Measurements from ENCODE around the gene RBP5.

- TF ChIP-seq, protein P1, sequence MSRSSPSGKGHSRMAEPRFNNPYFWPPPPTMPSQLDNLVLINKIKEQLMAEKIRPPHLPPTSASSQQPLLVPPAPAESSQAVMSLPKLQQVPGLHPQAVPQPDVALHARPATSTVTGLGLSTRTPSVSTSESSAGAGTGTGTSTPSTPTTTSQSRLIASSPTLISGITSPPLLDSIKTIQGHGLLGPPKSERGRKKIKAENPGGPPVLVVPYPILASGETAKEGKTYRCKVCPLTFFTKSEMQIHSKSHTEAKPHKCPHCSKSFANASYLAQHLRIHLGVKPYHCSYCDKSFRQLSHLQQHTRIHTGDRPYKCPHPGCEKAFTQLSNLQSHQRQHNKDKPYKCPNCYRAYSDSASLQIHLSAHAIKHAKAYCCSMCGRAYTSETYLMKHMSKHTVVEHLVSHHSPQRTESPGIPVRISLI (tag by site-specific recombination; IDR thresholded peaks at IDR 0.05) = no peak
- TF ChIP-seq CTCF (tag by site-specific recombination; IDR thresholded peaks at IDR 0.05) = no peak
- no peak for TF ChIP-seq ZNF248 (tag by site-specific recombination; IDR thresholded peaks at IDR 0.05)
- no peak for TF ChIP-seq ZNF174 (tag by site-specific recombination; IDR thresholded peaks at IDR 0.05)
- TF ChIP-seq ZFP37 (tag by site-specific recombination; IDR thresholded peaks at IDR 0.05) = no peak
Observed at GRCh38 chr12:7134396-7135166, 5.9 kb upstream of the RBP5 start.
